HuH-7 (cell line): ENCODE results near the gene CSNK2A2.
A peak's percentile ranks its signal among the peaks of the same experiment; 100 is the strongest.

Source experiments
- DNase-seq: peaks from one replicate; pipeline ENCODE4 v3.0.0; 2011; ENCODE audit warnings: low spot score

CSNK2A2 gene

DNA sequence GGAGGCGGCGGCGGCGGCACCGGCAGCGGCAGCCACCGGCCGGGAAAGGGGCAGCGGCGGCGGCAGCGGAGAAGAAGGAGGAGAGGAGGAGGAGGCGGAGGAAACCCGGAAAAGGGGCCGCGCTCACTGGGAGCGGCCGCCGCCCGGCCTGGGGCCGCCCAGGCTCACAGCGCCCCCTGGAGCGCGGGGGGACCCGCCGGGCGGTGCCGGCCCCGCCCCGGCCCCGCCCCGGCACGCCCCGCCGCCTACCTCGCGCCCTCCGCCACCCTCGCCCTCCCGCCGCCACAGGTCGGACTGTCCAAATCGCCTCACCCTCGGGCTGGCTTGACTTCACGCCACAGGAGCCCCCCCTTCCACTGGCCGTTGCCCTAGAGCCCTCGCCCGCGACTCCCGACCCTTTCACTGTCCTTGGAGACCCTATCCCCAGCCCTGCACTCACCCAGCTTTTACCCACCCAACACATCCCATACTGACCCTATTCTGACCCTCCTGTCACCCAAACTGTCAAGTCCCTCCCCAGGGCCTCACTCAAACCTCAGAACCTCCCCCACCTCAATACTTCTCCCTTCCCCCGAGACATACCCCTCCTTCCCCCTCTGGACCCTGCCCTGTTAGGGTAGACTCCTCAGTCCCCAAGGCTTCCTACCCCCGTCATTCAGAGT, at the start of gene CSNK2A2:
Gene CSNK2A2 (minus strand): TSS at position 85 of the 662 bp plus-strand sequence. CDS start 370 bp downstream, outside the sequence.
- DNase-seq, result peak; percentile 72

DNA sequence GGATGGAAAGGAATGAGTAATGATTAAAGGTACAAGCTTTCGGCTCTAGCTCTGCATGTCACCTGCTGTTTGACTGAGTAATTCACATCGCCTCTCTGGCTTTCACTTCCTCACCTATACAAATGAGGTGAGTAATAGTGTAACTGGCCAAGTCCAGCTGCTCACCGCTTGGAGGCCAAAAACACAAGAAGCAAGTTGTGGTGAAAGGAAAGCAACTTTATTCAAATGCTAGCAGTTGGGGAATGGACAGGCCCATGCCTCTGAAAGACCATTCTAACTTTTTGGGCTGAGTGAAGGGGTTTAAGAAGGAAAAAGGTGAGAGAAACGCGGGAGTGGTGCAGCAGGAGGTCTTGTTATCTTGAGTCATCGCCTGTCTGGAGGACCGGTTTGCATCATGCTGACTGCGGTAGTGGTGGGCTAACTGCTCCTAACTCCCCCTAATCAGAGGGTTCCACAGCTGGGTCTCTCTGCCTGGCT, 45.7 kb upstream of the CSNK2A2 start:
- no peak for DNase-seq

DNA sequence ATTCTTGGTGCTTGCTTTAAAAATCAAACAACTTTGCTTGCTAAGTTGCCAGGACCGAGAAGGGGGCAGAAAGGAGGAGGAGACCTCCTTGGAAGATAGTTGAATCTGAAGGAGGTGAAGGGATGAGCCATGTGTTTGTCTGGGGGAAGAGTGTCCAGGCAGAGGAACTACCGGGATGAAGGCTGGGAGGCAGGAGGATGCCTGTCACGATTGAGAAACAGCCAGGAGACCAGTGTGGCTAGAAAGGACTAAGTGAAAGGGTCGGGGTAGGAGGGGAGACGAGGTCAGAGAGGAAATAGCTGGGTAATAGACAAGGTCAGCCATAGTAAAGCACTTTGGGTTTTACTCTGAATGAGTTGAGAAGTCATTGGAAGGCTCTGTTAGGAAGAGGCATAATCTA, 38.9 kb upstream of the CSNK2A2 start:
- DNase-seq, result no peak

DNA sequence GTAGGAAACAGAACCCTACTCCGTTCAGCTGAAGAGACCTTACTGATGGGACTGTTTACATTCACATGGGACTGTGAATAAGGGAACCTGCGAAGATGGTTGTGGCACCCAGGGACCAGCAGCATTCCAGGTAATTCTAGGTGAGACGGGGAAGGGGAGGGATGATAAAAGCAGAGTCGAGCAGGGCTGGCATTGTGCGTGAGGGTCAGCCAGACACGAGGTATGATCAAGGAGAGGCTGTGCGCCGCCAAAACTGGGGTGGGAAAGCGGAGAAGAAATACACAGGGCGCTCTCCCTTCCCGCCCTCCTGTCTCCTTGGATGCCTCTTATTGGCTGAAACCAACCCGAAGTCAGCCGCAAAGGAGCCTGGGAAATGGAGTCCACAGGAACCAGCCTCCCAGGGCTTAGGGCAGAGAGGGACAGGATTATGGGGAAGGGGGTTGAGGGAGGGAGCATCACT, 38.4 kb upstream of the CSNK2A2 start:
- peak; percentile 56 for DNase-seq

DNA sequence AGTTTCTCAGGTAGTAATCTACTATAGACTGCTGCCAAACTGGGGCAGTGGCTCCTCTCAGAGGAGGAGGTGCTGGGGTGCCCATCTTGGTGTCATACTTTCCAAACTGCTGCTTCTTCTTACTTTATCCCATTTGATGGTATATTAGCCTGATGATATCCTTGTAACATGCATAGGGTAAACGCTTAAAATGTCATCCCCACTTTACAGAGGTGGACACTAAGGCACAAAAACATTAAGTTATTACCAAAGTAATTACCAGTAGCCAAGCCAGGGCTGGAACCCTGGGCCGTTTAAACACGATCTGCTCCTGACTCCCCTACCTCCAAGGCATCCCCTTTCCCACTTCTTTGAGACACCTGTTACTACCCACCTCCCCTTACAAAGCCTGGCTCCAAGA, 37.8 kb upstream of the CSNK2A2 start:
- no peak for DNase-seq

DNA sequence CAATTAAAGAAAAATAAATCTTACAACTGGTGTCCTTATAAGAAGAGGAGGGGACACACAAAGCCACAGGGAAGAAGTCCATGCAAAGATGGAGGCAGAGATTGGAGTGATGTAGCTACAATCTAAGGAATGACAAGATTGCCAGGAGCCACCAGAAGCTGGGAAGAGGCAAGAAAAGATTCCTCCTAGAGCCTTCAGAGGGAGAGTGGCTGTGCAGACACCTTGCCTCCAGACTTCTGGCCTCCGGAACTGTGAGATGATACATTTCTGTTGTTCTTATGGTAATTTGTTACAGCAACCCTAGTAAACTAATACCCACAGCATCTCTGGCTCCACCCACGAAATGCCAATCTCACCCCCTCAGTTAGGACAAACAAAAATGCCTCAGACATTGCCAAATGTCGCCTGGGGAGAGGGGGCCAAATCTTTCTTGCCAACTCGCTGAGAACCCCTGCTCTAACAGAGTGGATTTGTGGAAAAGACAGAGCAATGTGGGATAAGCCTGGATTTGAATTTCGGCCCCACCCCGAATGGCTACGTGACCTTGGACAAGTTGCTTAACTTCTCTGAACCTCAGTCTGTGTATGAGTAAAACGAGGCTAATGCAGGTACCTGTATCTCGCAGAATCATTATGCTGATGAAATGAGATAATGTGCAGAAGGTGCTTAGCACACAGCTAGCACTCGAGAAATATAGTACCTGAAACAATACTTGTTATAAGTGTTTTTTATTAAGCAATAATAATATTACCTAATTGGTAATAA, 37.1 kb upstream of the CSNK2A2 start:
- no peak for DNase-seq

GRCh38 chr16:58230259-58230658, 32.4 kb upstream of the CSNK2A2 start:
- no peak for DNase-seq

DNA sequence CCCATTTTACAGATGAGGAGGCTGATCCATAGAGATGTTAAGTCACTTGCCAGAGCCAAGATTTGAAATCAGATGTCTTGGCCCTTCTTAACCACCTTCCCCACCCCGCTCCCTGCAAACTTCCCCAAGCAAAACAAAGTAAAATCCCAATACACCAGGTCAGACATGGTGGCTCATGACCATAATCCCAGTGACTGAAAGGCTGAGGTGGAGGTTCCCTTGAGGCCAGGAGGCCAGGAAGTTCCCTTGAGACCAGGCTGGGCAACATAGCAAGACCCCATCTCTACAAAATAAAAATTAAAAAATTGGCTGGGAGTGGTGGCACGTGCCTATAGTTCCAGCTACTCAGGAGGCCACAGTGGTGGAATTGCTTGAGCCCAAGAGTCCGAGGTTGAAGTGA, 28.9 kb upstream of the CSNK2A2 start:
- DNase-seq, result no peak

- no peak for DNase-seq
Measured at GRCh38 chr16:58225965-58226602, 28.2 kb upstream of the CSNK2A2 start.

GRCh38 chr16:58222532-58223316, 24.8 kb upstream of the CSNK2A2 start:
- no peak for DNase-seq

GRCh38 chr16:58219432-58219831, 21.5 kb upstream of the CSNK2A2 start:
- no peak for DNase-seq

DNA sequence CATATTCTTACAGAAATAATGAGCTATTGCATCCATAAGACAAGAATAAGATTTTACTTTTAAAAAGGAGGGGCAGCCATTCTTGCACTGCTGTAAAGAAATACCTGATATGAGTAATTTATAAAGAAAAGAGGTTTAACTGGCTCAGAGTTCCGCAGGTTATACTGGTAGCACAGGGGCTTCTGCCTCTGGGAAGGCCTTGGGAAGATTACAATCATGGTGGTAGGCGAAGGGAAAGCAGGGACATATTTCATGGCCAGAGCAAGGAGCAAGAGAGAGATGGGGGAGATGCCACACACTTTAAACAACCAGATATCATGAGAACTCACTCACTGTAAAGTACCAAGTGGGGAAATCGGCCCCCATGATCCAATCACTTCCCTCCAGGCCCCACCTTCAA, 20.9 kb upstream of the CSNK2A2 start:
- no peak for DNase-seq

DNA sequence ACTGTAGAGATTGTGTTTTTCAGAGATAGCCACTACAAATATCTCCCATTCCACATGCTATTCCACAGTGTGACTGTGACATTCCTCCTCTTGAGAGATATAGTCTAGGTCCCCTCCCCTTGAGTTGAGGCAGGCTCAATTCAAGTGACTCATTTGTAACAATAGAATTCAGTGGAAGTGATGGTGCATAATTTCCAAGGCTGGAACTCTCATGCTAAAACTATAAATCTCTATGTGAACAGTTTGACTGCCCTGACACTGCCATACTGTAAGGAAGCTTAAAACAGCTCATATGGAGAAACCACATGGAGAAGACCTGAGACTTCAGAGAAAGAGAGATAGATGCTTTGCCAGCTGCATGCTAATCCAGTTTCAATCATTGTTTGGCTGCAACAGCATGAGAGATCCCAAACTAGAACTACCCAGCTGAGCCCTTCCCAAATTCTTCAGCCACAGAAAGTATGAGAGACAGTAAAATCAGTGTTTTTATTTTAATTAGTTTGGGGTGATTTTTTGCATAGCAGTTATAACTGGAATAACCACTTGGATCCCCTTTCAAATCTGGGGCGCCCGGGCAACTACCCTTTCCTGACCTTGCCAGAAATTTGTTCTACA, 19.5 kb upstream of the CSNK2A2 start:
- DNase-seq, result no peak

- DNase-seq, result no peak
Measured at GRCh38 chr16:58212824-58213655, 15.1 kb upstream of the CSNK2A2 start.

DNA sequence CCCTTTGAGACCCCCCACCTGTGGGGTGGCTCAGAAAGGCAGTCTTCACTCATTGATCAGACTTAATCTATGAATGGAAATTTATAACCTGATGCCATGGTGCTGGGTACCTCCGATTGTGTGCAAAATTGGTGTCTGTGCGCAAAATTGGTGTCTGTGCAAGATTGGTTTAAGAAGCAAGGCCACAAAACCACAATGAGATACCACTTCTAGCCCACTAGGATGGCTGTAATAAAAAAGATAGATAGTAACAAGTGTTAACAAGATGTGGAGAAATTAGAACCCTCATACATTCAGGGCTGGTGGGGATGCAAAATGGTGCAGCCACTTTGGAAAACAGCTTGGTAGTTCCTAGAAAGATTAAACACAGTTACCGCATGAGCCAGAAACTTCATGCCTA, 13.9 kb upstream of the CSNK2A2 start:
- no peak for DNase-seq

DNA sequence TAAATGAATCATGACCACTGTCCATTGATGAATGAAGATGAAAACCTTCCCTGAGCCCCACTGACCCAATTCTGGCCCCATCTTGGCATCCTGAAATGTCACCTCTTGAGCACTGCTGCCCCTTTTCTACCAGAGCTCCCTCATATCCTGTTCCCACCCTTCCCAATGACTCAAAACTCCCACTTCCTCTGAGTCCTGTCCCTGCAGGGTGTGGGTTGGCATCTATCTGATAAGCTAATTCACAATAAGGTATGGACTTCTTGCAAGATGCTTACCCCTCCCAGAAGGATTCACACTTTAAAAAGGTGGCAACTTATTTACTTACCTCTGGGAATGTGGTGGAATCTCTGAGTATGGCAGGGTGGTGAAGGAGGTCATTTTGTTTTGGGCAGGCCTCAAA, 13.3 kb upstream of the CSNK2A2 start:
- DNase-seq, result no peak

DNA sequence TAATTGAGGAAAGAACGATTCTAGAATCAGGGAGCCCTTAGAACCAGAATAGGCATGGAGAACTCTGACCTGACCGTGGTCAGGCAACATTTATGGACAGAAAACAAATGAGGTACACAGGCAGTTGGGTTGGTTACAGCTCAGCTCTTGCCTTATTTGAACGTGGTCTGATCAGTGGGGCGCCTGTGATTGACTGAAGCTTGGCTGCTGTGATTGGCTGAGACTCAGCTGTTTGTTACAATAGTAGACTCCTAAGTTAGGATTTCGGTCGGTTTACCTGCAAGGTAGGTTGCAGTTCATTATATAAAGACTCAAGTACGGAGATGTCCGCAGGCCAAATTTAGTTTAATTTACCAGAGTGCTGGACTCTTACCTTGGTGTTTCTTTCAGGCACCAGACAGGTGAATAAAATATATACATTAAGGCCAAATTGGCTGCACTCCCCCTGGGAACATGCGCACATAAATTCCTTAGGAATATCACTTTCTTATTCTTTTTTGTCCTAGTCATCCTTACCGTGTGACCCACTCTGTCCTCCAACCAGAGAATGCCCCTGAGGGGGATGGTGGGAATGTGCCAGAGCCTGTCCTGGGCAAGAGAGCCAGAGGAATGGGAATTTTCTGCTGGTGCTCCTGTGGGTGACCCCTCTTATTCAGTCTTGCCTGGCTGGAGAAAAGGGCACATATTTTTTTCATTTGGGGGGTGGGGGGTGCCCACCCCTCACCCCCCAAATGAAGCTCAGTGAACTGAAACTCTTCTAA, 7.5 kb upstream of the CSNK2A2 start:
- DNase-seq, result no peak

- no peak for DNase-seq
Measured at GRCh38 chr16:58201163-58201562, 3.3 kb upstream of the CSNK2A2 start.

DNA sequence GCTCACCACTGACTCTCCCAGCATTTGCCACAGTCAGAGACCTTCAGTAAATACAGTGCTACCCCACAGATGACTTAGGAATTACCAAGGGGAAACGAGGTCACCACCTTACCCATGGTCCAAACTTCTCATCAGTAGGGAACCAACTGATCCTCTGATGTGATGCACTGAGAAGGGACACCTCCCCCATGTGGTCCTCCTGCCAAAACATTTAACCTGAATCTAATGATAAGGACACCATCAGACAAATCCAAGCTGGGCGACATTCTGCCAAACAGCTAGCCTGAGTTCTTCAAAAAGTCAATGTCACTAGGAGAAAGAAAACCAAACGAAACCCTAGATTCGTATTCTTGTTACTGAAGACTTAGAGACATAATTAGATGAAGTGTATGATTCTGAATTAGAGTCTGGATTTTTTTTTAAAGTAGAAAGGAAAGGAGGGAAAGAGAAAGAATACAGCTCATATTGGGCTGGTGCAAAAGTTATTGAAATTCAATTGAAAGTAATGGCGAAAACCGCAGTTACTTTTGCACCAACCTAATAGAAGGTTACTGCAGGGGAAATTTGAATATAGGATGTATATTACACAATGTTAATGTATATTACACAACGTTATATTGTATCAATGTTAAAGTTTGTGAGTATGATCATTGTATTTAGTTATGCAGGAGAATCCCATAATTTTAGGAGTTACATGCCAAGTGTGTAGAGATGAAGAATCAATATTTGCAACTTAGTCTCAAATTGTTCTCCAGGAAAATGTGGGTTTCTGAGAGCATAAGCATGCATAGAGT, 2.3 kb upstream of the CSNK2A2 start:
- DNase-seq, result no peak
